HCT116 (cell line): ENCODE results near the gene AKR1A1. TPM values are rescaled to one million over a fixed set of nuclear protein-coding genes. Genes with fewer than 3 reads are reported as not detected.

ENCODE experiments used
- ATAC-seq: fragments of 200-7000 bp; cut with Tn5 transposase; 2 replicates; pipeline ENCODE4 v1.9.1; 2020; ENCODE audit warnings: mild to moderate bottlenecking, moderate library complexity
- BruUV-seq: library from RNA; stranded (reverse); fragments of 400-500 nt; replicated peaks from 2 replicates; lab custom pipeline; 2021; lab: Mats Ljungman, UMichigan
- CTCF ChIA-PET: fragments of 300-600 bp; sonication (Branson Sonifier 250); formaldehyde crosslinking; loops from one replicate; lab custom pipeline; 2021; ENCODE audit warnings: antibody characterized with exemption; lab: Charles Lee
- POLR2A ChIA-PET: fragments of 300-600, 350-600 bp; sonication (Branson Sonifier 250); formaldehyde crosslinking; loops from one replicate; lab custom pipeline; 2021; ENCODE audit warnings: antibody characterized with exemption; lab: Charles Lee
- RAD21 ChIA-PET, 2 experiments: fragments of 300-600 bp; sonication (Branson Sonifier 250); formaldehyde crosslinking; loops; one replicate each; lab custom pipeline; 2023; ENCODE audit warnings: low total read pairs in 2 of 2; ENCODE audit not compliant: uncharacterized antibody in 2 of 2, unreplicated experiment in 2 of 2, low non-redundant PET in 1 of 2; lab: Charles Lee
- DNase-seq: peaks from one replicate; pipeline ENCODE4 v3.0.0-alpha.2; 2010; ENCODE audit warnings: low read depth, low spot score
- H2AFZ ChIP-seq: fragments of 200-600 bp; shearing (Covaris generic), sonication (generic); 2 replicates; pipeline ENCODE4 v1.6.1; 2017; ENCODE audit warnings: low read depth, mixed run types, mixed read lengths, antibody characterized with exemption, low read length; ENCODE audit not compliant: poor library complexity, severe bottlenecking
- H3K27ac ChIP-seq: 2 replicates; pipeline ENCODE4 v1.5.1; 2012; ENCODE audit warnings: low read depth, low read length
- H3K27me3 ChIP-seq: fragments of 200-600 bp; sonication (generic); 2 replicates; pipeline ENCODE4 v1.6.1; 2016; ENCODE audit warnings: mixed run types, low read length, mixed read lengths; ENCODE audit not compliant: insufficient read depth
- H3K36me3 ChIP-seq, 2 experiments: fragments of 200-500 bp in 1 of 2; fragments of 200-600 bp in 1 of 2; sonication (Bioruptor generic) in 1 of 2; sonication (generic) in 1 of 2; 2 replicates each; pipeline versions ENCODE4 v1.5.1 to v1.6.1; 2014 to 2016; ENCODE audit warnings: low read length in 2 of 2, inconsistent platforms in 1 of 2, mixed read lengths in 1 of 2, mixed run types in 1 of 2; ENCODE audit not compliant: insufficient read depth in 2 of 2, control insufficient read depth in 1 of 2
- H3K4me1 ChIP-seq, 2 experiments: fragments of 200-600 bp in 1 of 2; sonication (generic) in 1 of 2; 2 replicates each; pipeline versions ENCODE4 v1.5.1 to v1.6.1; 2012 to 2017; ENCODE audit warnings: low read length in 2 of 2, inconsistent platforms in 1 of 2, mild to moderate bottlenecking in 1 of 2, mixed read lengths in 1 of 2, mixed run types in 1 of 2, moderate library complexity in 1 of 2; ENCODE audit not compliant: insufficient read depth in 2 of 2, control insufficient read depth in 1 of 2
- H3K4me2 ChIP-seq: fragments of 200-600 bp; sonication (generic); 2 replicates; pipeline ENCODE4 v1.6.1; 2017; ENCODE audit warnings: mixed run types, low read length, mixed read lengths
- H3K4me3 ChIP-seq, 2 experiments: fragments of 200-600 bp in 1 of 2; sonication (generic) in 1 of 2; replicated peaks in 1 of 2; 2 replicates each; pipeline ENCODE4 v1.5.1; 2011 to 2016; ENCODE audit warnings: low read length in 2 of 2, control low read depth in 1 of 2, low read depth in 1 of 2, mild to moderate bottlenecking in 1 of 2, mixed read lengths in 1 of 2, mixed run types in 1 of 2
- H3K79me2 ChIP-seq: fragments of 200-600 bp; sonication (generic); 2 replicates; pipeline ENCODE4 v1.6.1; 2017; ENCODE audit warnings: mild to moderate bottlenecking, mixed run types, low read length, moderate library complexity, mixed read lengths; ENCODE audit not compliant: insufficient read depth
- H3K9ac ChIP-seq: fragments of 200-600 bp; sonication (generic); 2 replicates; pipeline ENCODE4 v1.6.1; 2016; ENCODE audit warnings: low read length, mixed read lengths
- H3K9me2 ChIP-seq: fragments of 200-600 bp; sonication (generic), shearing (Covaris generic); 2 replicates; pipeline ENCODE4 v1.6.1; 2017; ENCODE audit warnings: mixed run types, mild to moderate bottlenecking, moderate library complexity; ENCODE audit not compliant: insufficient read depth
- H3K9me3 ChIP-seq, 2 experiments: fragments of 200-500 bp in 1 of 2; fragments of 200-600 bp in 1 of 2; sonication (Bioruptor generic) in 1 of 2; sonication (generic) in 1 of 2; 2 replicates each; pipeline ENCODE4 v1.6.1; 2014 to 2017; ENCODE audit warnings: low read length in 2 of 2, mixed read lengths in 2 of 2, inconsistent platforms in 1 of 2, low read depth in 1 of 2, mild to moderate bottlenecking in 1 of 2, mixed run types in 1 of 2, moderate library complexity in 1 of 2; ENCODE audit not compliant: control insufficient read depth in 1 of 2, insufficient read depth in 1 of 2
- H4K20me1 ChIP-seq: fragments of 200-600 bp; sonication (generic), shearing (Covaris generic); 2 replicates; pipeline ENCODE4 v1.6.1; 2017; ENCODE audit warnings: mixed run types, mild to moderate bottlenecking, moderate library complexity; ENCODE audit not compliant: insufficient read depth
- CBX3 ChIP-seq: IDR thresholded peaks from 2 replicates; pipeline ENCODE4 v1.6.1; 2012; ENCODE audit warnings: low read depth
- CEBPB ChIP-seq: IDR thresholded peaks from 2 replicates; pipeline ENCODE4 v1.6.1; 2012; ENCODE audit warnings: low read depth
- EGR1 ChIP-seq: IDR thresholded peaks from 2 replicates; pipeline ENCODE4 v1.6.1; 2012; ENCODE audit warnings: low read depth
- EZH2 ChIP-seq: fragments of 200-600 bp; sonication (generic); IDR thresholded peaks from 2 replicates; pipeline ENCODE4 v1.6.1; 2017; ENCODE audit warnings: antibody characterized with exemption, mixed run types
- EZH2phosphoT487 ChIP-seq: fragments of 200-600 bp; IDR thresholded peaks from 2 replicates; pipeline ENCODE4 v1.6.1; 2018; ENCODE audit warnings: antibody characterized with exemption, borderline replicate concordance
- FOSL1 ChIP-seq: IDR thresholded peaks from 2 replicates; pipeline ENCODE4 v1.6.1; 2012; ENCODE audit warnings: low read depth
- POLR2A ChIP-seq: IDR thresholded peaks from 2 replicates; pipeline ENCODE4 v1.7.0; 2011; ENCODE audit warnings: borderline replicate concordance; ENCODE audit not compliant: insufficient read depth, insufficient read length; ENCODE audit errors: extremely low read depth
- REST ChIP-seq: IDR thresholded peaks from 2 replicates; pipeline ENCODE4 v1.6.1; 2012; ENCODE audit warnings: low read depth
- SIN3A ChIP-seq: IDR thresholded peaks from 2 replicates; pipeline ENCODE4 v1.6.1; 2012; ENCODE audit warnings: low read depth
- ZBTB33 ChIP-seq: IDR thresholded peaks from 2 replicates; pipeline ENCODE4 v1.6.1; 2011; ENCODE audit warnings: mild to moderate bottlenecking, low read length, moderate library complexity; ENCODE audit not compliant: insufficient replicate concordance; ENCODE audit errors: extremely low read depth
- ZFX ChIP-seq: fragments of 450-650 bp; IDR thresholded peaks from 2 replicates; pipeline ENCODE4 v1.6.1; 2017
- ZNF274 ChIP-seq: fragments of 200-500 bp; sonication (Bioruptor generic); IDR thresholded peaks from 2 replicates; pipeline ENCODE4 v1.6.1; 2014; ENCODE audit warnings: mild to moderate bottlenecking, low read depth, low read length, inconsistent platforms
- intact Hi-C: fragments of 100-400 bp; cut with micrococcal nuclease; formaldehyde crosslinking; loops from 2 replicates; pipeline ENCODE4 v1.10.0; 2022
- total RNA-seq: library from RNA; stranded (reverse); gene quantifications from one replicate; pipeline ENCODE4 v1.2.1, GENCODE V29; 2021; ENCODE audit not compliant: unreplicated experiment
- TF ChIP-seq, protein P1 (sequence below): IDR thresholded peaks from 2 replicates; pipeline ENCODE4 v1.6.1; 2012

AKR1A1 gene
- total RNA-seq, 1 experiment from 2014 or later = 199 TPM

- ATAC-seq (peak; percentile 5; the same call in 1 of the 2 replicates), DNase-seq (no peak)
- POLR2A ChIA-PET = interaction anchor here (1.7 to 6.1 kb wide), 2 partner anchors 8 to 14 kb away, joined by 4 to 61 read pairs; partner anchors contain the start of gene PRDX1
These were observed 42.7 kb upstream of the AKR1A1 start for GRCh38 chr1:45507893-45508292.

More at GRCh38 chr1:45507893-45508292, 42.7 kb upstream of the AKR1A1 start:
- TSS peak; percentile 0 for BruUV-seq
- Histone ChIP-seq H3K9me2 (no peaks in the 10 kb centered on the region), H3K4me3 (no peak overlapping the region), H3K4me1 (no peaks in the 10 kb centered on the region), H3K36me3 (peaks cover 24 to 31% of the 10 kb centered on the region in 2 experiments; a peak in 3 of 4 replicates), H3K4me2 (no peak overlapping the region), H3K27me3 (no peaks in the 10 kb centered on the region), H3K9me3 (no peaks in the 10 kb centered on the region), H3K9ac (no peak overlapping the region), H2AFZ (no peak overlapping the region), H3K79me2 (peaks cover 10% of the 10 kb centered on the region; the same call in 1 of the 2 replicates), H3K27ac (0 out of 2 replicates have a peak overlapping the region, but pooled peaks have one; percentile 10), H4K20me1 (peaks cover 10% of the 10 kb centered on the region)
- RAD21 ChIA-PET = no interaction called here
- CTCF ChIA-PET = no interaction called here
- TF ChIP-seq EZH2 = no peak
- TF ChIP-seq, protein P1, sequence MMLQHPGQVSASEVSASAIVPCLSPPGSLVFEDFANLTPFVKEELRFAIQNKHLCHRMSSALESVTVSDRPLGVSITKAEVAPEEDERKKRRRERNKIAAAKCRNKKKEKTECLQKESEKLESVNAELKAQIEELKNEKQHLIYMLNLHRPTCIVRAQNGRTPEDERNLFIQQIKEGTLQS = no peak
- no peak for TF ChIP-seq ZFX
- no peak for TF ChIP-seq EGR1
- no peak for TF ChIP-seq POLR2A
- TF ChIP-seq EZH2phosphoT487 = no peak
- TF ChIP-seq CBX3 = no peak
- no peak for TF ChIP-seq ZBTB33
- no peak for TF ChIP-seq REST
- no peak for TF ChIP-seq SIN3A
- no peak for TF ChIP-seq ZNF274
- TF ChIP-seq CEBPB = no peak
- TF ChIP-seq FOSL1 = no peak
- intact Hi-C loops = no loop called here
